GM19351 (cell line): Measurements from ENCODE around the gene TSPAN7.

Source experiments
- ATAC-seq: cut with Tn5 transposase; IDR thresholded peaks from one replicate; pipeline ENCODE4 v1.9.1; 2021; ENCODE audit warnings: mild to moderate bottlenecking, moderate library complexity; ENCODE audit not compliant: unreplicated experiment

TSPAN7 gene

DNA sequence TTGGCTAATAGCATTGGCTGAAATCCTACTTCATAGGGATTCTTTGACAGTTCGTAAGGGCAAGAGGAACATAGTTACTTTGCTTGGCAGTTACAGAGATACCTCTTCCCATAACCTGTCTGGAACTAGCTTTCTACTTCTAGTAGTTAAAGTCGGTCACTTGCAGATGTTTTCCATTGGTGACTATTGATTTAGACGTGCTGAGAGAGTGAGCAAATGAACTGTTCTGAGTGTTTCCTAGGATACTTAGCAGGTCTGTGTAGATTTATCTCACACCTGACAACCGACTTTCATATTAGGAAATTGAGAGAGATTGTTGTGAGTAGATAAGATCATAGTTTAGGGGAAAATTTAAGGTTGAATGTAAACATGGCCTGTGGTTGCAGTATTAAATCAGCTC lies 116.8 kb downstream of the TSPAN7 start:
- ATAC-seq: no peak

DNA sequence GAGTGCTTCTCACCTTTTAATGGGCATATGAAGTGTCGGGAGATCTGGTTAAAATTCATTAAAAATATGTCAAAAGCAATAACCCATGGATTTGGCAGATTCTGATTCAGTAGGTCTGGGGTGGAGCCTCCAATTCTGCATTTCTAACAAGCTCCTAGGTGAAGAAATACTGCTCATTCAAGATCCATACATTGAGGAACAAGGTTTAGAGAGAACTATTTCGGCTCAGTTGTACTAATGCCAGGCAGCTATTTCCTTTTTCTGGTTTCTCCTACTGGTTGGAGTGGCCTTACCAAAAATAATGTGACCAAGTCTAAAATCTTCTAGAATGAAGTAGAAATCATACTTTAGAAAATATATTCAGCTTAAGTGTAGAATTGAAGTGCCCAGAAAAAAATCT lies 117.5 kb downstream of the TSPAN7 start:
- no peak for ATAC-seq

DNA sequence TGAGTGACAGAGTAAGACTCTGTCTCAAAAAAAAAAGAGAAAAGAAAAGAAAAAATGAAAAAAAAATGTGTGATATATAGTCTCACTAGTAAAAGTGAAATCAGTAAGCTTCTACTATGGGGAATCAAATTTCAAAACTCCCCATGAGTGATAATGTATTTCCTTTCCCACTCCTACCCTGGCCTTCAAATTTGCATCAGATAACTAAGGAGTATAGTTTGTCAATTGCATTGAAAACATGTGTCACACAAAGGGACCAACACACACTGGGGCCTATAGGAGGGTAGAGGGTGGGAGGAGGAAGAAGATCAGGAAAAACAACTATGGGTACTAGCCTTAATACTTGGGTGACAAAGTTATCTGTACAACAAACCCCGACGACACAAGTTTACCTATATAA lies 118.4 kb downstream of the TSPAN7 start:
- ATAC-seq: no peak

DNA sequence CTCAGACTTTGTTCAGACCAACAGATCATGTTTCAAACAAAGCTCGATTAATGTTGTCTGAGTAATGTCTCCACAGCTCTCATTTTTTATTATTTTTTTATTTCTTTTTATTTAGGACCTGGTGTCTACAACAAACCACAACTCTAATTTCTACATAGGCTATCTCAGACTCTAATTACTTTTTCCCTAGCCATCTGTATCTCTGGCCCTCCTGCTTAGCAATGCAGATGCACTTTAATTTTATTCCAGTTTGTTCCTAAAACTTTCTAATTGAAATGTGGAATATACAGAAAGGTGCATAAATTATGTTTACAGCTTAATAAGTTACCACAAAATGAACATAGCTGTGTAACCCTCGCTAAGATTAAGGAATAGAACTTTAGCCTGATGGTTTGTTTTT lies 120.8 kb downstream of the TSPAN7 start:
- no peak for ATAC-seq

DNA sequence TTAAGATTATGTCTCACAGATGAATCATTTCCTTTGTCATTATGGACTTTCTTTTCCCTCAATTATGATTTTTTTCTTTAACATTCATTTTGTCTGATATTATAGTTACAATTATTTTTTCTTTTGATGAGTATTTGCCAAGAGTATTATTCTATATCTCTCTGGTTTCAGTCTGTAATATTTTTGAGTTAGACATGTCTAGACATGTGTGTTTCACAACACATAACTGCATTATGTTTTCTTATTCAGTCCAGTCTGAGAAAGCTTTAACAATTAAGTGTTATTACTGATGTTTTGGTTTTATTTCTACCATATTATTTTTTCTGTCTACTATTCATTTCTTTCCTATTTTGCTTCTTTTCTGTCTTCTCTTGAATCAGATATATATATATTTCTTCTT lies 131.6 kb downstream of the TSPAN7 start:
- ATAC-seq: no peak

DNA sequence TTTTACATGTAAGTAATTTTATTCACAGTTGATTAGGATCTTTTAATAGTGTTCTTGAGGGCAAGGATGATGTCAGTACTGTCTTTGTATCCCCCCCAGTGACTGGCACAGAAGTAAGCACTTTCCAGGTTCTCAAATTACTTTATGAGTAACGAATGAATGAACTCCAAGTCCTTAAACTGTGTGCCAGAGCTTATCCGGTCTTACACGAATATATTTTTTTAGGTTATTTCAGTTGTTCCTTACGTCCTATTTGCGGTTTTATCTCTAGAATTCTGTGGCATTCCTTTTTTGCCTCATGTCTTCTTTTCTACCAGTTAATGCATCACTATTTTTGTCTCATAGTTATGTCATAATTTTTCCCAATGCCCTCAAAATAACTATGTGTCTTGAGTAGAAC lies 133.1 kb downstream of the TSPAN7 start:
- ATAC-seq: no peak

DNA sequence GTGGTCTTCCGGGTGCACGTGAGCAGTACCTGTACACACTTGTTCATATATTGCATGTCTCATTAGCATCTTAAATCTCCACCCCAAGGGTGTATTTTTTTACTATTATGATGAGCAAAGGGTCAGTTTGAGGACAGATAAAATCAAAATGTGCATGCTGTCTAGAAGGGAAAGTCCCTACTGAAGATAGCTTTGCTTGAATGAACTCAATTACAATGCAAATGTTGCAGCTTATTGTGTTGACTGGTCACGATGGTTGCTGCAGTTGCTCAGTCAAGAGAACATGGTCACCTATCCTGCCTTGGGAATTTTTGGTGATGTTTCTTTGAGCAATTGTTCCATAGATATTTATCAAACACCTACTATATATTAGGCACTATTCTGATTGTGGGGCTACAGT lies 136.1 kb downstream of the TSPAN7 start:
- no peak for ATAC-seq

DNA sequence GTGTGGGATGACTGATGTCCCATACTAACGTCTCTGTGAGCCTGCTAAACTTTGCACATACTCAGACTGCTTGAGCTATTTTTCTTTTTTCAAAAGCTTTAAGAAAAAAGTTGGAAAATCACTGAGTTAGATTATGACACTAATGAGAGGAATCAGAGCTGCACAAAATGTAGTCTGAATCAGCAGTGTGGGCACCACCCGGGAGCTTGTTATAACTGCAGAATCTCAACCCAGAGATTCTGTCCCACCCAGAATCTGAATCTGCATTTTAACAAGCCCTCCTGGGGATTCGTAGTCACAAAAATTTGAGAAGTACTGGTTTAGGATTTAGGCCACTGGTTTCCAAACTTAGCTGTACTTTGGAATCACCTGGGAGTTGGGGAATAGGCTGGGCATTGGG lies 137.8 kb downstream of the TSPAN7 start:
- ATAC-seq: no peak

DNA sequence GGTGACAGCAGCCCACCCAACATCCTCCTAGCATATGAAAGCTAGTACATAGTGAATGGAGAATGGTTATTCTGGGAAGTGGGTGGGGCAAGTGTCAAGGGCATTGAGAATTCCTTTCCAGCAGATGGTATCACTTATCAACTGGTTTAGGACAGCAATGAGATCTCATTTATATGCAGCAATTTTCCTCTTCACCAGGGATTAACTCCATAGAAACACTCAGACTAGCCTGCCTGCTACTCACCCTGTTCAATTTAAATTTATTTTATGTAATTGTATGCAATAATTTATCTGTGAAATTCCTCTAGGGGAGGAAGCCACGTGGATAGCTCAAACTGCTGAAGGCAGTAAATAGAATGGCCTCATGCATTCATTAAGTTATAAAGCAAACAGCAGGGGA lies 138.4 kb downstream of the TSPAN7 start:
- ATAC-seq: no peak

DNA sequence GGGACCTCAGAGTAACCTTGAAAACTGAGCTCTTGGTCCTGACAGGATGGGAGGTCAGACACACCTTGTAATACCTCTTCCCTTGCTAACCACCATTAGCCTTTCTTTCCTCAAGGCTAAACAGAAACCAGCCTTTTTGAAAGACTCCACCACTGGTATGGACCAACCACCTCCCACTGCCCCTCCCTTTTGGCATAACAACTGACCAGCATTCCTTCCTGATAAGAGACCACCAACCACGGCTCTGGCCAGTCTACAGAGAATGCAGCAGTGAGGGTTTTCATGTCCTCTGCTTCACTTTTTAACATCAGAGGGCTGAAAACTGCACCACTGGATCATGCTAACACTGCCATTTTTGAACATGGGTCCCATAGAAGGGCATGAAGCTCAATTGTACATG lies 139.7 kb downstream of the TSPAN7 start:
- ATAC-seq: no peak

DNA sequence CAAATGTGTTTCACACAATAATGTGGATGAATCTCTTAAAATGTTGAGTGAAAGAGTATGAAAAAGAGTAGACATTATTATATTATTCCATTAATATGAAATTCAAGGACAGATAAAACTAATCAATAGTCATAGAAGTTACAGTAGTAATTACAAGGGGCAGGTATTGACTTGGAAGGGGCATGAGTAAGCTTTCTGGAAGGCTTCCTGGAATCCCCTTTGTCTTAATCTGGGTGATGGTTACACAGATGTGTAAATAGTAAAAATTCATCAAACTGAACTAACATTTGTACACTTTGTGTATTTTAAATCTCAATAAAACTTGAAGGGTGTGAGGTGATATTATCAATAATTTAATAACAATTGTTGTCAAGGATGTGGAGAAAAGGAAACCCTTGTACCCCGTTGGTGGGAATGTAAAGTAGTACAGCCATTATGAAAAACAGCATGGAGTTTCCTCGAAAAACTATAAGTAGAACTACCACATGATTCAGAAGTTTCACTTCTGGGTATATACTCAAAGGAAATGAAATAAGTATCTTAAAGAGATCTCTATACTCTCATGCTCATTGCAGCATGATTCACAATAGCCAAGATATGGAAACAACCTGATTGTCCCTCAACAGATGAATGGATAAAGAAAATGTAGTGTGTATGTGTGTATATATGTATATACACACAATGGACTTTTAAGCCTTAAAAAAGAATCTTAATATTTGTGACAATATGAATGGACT lies 143.0 kb downstream of the TSPAN7 start:
- no peak for ATAC-seq

DNA sequence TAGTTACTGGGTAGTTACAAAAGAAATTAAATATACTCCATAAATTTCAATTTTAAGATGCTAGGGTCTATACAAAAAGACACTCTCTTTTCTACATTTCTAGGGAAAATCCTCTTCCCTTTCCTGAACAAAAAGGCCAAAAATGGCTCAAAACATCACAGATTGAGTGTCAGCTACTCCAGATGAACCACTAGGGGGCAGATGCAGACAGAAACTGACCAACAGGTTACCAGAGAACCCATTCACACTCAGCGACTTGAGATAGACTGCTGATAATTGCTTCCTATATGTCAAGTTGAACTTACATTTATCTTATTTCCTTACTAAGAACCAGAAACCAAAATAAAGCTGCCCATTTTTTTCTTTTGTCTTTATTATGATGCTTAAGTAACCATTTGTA lies 156.5 kb downstream of the TSPAN7 start:
- ATAC-seq: no peak

DNA sequence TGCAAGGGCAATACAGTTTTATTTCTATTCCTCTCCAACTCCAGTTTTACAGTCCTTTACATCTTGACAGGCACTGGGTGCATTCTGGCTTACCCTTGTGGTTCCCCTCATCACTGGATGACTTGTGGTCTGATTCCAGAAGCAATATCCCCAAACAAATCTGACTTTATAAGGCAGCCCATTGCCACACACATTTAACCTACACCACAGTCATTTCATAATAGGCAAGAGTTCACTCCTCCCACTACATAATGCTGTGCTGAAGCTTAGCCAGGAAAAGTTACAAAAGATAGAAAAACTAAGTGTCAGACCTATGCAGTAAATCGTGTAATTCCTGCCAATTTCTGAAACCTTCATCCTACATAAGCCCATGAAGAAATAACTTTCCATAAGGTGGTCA lies 157.0 kb downstream of the TSPAN7 start:
- ATAC-seq: no peak

DNA sequence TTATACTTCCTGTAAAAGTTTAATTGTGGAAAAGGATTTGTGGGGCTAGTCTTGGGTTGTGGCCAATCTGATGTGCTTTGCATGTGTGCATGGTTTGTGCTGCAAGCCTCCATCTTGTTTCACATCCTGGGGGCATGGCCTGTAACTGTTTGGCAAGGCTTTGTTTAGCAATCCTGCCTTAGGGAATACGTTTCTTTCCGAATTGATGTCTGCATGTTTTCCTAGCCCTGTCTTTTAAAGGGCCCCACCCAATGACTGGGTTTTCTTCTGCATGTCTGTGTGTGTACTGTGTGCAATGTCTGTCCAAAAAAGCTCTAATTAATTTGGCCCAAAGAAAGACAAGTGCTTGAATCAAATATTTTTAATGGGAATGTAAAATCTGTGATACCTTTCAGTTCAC lies 165.3 kb downstream of the TSPAN7 start:
- no peak for ATAC-seq

DNA sequence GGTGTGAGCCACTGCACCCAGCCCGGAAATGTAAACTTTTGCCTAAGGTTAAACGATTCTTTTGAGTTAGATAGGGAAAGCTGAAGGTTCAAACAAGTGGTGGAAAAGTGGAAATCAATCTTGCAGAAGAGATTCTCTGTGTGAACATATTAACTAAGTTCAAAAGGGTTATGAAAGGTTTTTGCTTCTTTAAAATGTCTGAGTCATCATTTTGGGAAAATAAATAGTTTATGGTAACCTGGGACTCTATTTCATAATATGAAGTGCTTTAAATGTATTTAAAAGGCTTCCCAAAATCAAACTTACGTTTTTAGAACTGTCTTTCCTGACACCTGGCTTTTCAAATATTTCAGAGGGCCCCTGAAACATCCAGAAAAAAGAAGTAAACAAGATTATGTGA lies 166.3 kb downstream of the TSPAN7 start:
- no peak for ATAC-seq

DNA sequence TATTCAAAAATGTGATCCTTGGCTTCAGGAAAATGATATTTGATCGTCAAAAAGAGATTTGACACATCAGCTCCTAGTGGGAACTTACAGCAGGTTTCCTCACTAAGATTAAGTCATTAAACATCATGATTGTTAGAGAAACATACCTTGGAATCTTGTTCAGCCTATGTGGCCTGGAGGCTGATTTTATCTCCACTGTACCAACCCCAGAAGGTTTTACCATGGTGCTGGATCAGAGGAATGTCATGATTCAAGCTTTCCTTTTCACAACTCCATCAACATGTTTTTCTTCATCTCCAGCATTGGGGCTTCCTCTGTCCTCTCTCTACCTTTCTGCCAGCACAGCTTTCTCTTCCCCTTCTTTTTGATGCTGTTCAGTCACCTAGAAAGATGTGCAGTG lies 171.5 kb downstream of the TSPAN7 start:
- no peak for ATAC-seq
